Stimulated activated CD4-positive, alpha-beta T cell treated with anti-CD3 and anti-CD28 coated beads, Interleukin-4, amount 100 ng/mL, for 1 hour (primary cell): ENCODE data around the gene ROBO1.
"Not testable (repeated sequence)": the region's sequence is repeated elsewhere in the genome, so short reads cannot be mapped to it uniquely, and the experiment has no call there.

Experiments used
- DNase-seq: peaks from one replicate; pipeline ENCODE4 v3.0.0-alpha.2; 2020

The ROBO1 gene

GRCh38 chr3:78717041-78717440 is 1050.8 kb downstream of the ROBO1 start:
- DNase-seq: no peak

GRCh38 chr3:78712941-78713340 is 1054.9 kb downstream of the ROBO1 start:
- DNase-seq: no peak

- no peak for DNase-seq
Observed at GRCh38 chr3:78712270-78712669, 1055.5 kb downstream of the ROBO1 start.

- DNase-seq: no peak
Observed at GRCh38 chr3:78708565-78709073, 1059.2 kb downstream of the ROBO1 start.

GRCh38 chr3:78707609-78708008 is 1060.2 kb downstream of the ROBO1 start:
- DNase-seq: no peak

GRCh38 chr3:78706906-78707523 is 1060.8 kb downstream of the ROBO1 start:
- DNase-seq: no peak

GRCh38 chr3:78703944-78704343 is 1063.9 kb downstream of the ROBO1 start:
- DNase-seq: no peak

- no peak for DNase-seq
Observed at GRCh38 chr3:78701537-78701936, 1066.3 kb downstream of the ROBO1 start.

- DNase-seq: no peak
Observed at GRCh38 chr3:78698431-78698830, 1069.4 kb downstream of the ROBO1 start.

GRCh38 chr3:78697426-78697825 is 1070.4 kb downstream of the ROBO1 start:
- DNase-seq: no peak

GRCh38 chr3:78690766-78691165 is 1077.0 kb downstream of the ROBO1 start:
- DNase-seq: no peak

GRCh38 chr3:78689378-78689777 is 1078.4 kb downstream of the ROBO1 start:
- DNase-seq: no peak

GRCh38 chr3:78687520-78687919 is 1080.3 kb downstream of the ROBO1 start:
- no peak for DNase-seq

- no peak for DNase-seq
Observed at GRCh38 chr3:78683284-78683683, 1084.5 kb downstream of the ROBO1 start.

- DNase-seq: not testable (repeated sequence)
Observed at GRCh38 chr3:78675119-78675805, 1092.5 kb downstream of the ROBO1 start.

GRCh38 chr3:78670746-78671145 is 1097.1 kb downstream of the ROBO1 start:
- DNase-seq: no peak

- no peak for DNase-seq
Observed at GRCh38 chr3:78670094-78670493, 1097.7 kb downstream of the ROBO1 start.

GRCh38 chr3:78668302-78668701 is 1099.5 kb downstream of the ROBO1 start:
- no peak for DNase-seq

- no peak for DNase-seq
Observed at GRCh38 chr3:78666470-78666800, 1101.4 kb downstream of the ROBO1 start.

GRCh38 chr3:78665776-78666469 is 1101.9 kb downstream of the ROBO1 start:
- no peak for DNase-seq

GRCh38 chr3:78665101-78665500 is 1102.7 kb downstream of the ROBO1 start:
- DNase-seq: no peak

GRCh38 chr3:78660957-78661356 is 1106.8 kb downstream of the ROBO1 start:
- DNase-seq: no peak

GRCh38 chr3:78659386-78659987 is 1108.3 kb downstream of the ROBO1 start:
- no peak for DNase-seq

- no peak for DNase-seq
Observed at GRCh38 chr3:78647726-78648125, 1120.1 kb downstream of the ROBO1 start.
